HepG2 (cell line): Measurements from ENCODE around the gene SCAF8. TPM values are rescaled to one million over a fixed set of nuclear protein-coding genes. Genes with fewer than 3 reads are reported as not detected.
A peak's percentile ranks its signal among the peaks of the same experiment; 100 is the strongest.

Source experiments
- ATAC-seq: fragments of 200-7000 bp; cut with Tn5 transposase; 3 replicates; pipeline ENCODE4 v1.9.1; 2020; ENCODE audit warnings: mild to moderate bottlenecking, moderate library complexity
- BruUV-seq: library from RNA; stranded (reverse); fragments of 400-500 nt; replicated peaks from 2 replicates; lab custom pipeline; 2021; lab: Mats Ljungman, UMichigan
- CTCF ChIA-PET: fragments of 300-600 bp; formaldehyde crosslinking; extraction: SDS; loops from one replicate; lab custom pipeline; 2021; ENCODE audit warnings: low total read pairs, inconsistent platforms, low intra/inter-chr PET ratio; lab: Yijun Ruan, JAX
- POLR2A ChIA-PET: fragments of 350-600 bp; sonication (Branson Sonifier 250); formaldehyde crosslinking; loops from one replicate; lab custom pipeline; 2020; ENCODE audit warnings: antibody characterized with exemption, inconsistent platforms; lab: Yijun Ruan, JAX
- DNase-seq: peaks from one replicate; pipeline ENCODE4 v3.0.0-alpha.2; 2015; ENCODE audit warnings: low spot score
- FAIRE-seq: peaks from 3 replicates; lab custom pipeline; 2011; peaks lifted over from hg19 to GRCh38; lab: Jason Lieb, UNC
- H2AFZ ChIP-seq: one replicate; pipeline ENCODE4 v1.6.1; 2011; ENCODE audit warnings: low read length, inconsistent platforms
- H3K27ac ChIP-seq: fragments of 300-600 bp; 3 replicates; pipeline ENCODE4 v1.8.0; 2011; ENCODE audit warnings: mixed run types, mild to moderate bottlenecking, mixed read lengths, low read length, inconsistent platforms; ENCODE audit not compliant: insufficient read depth; ENCODE audit errors: extremely low read length
- H3K27me3 ChIP-seq, 2 experiments: fragments of 200-600 bp in 1 of 2; 2 replicates in 1 of 2; 3 replicates in 1 of 2; pipeline versions ENCODE4 v1.6.0 to v1.8.0; 2011; ENCODE audit warnings: low read length in 2 of 2, mild to moderate bottlenecking in 2 of 2, moderate library complexity in 2 of 2, inconsistent platforms in 1 of 2; ENCODE audit not compliant: insufficient read depth in 2 of 2, control insufficient read depth in 1 of 2
- H3K36me3 ChIP-seq, 2 experiments: fragments of 200-600 bp in 1 of 2; replicated peaks in 1 of 2; 2 replicates in 1 of 2; 3 replicates in 1 of 2; pipeline versions ENCODE4 v1.5.1 to v1.8.0; 2011; ENCODE audit warnings: low read length in 2 of 2, inconsistent platforms in 1 of 2; ENCODE audit not compliant: insufficient read depth in 2 of 2, control insufficient read depth in 1 of 2
- H3K4me1 ChIP-seq: 2 replicates; pipeline ENCODE4 v1.5.1; 2012; ENCODE audit warnings: low read length, inconsistent platforms; ENCODE audit not compliant: insufficient read depth
- H3K4me2 ChIP-seq: 2 replicates; pipeline ENCODE4 v1.6.0; 2011; ENCODE audit warnings: low read depth, low read length, inconsistent platforms
- H3K4me3 ChIP-seq, 3 experiments: fragments of 200-600 bp in 1 of 3; sonication (generic), shearing (Covaris generic) in 1 of 3; replicated peaks in 1 of 3; 2 replicates each; pipeline ENCODE4 v1.5.1; 2011 to 2016; ENCODE audit warnings: low read length in 3 of 3, inconsistent platforms in 2 of 3, low read depth in 2 of 3, mild to moderate bottlenecking in 2 of 3, control low read depth in 1 of 3, mixed read lengths in 1 of 3; ENCODE audit not compliant: insufficient read depth in 1 of 3
- H3K79me2 ChIP-seq: one replicate; pipeline ENCODE4 v1.6.1; 2011; ENCODE audit warnings: low read length, inconsistent platforms; ENCODE audit not compliant: insufficient read depth
- H3K9ac ChIP-seq: 2 replicates; pipeline ENCODE4 v1.6.0; 2011; ENCODE audit warnings: mild to moderate bottlenecking, low read depth, low read length, inconsistent platforms; ENCODE audit not compliant: insufficient read depth
- H3K9me3 ChIP-seq: 2 replicates; pipeline ENCODE4 v1.5.1; 2012; ENCODE audit warnings: mild to moderate bottlenecking, low read length
- H4K20me1 ChIP-seq: 2 replicates; pipeline ENCODE4 v1.6.0; 2011; ENCODE audit warnings: inconsistent platforms, mild to moderate bottlenecking, low read length, moderate library complexity; ENCODE audit not compliant: insufficient read depth
- CREB1 ChIP-seq, 2 experiments: fragments of 450-650 bp in 1 of 2; IDR thresholded peaks; 2 replicates each; pipeline ENCODE4 v1.6.1; 2016 to 2017; ENCODE audit warnings: control low read depth in 1 of 2, mild to moderate bottlenecking in 1 of 2, missing compliant biosample characterization in 1 of 2, missing genetic modification characterization in 1 of 2
- DR1 ChIP-seq: sonication (generic); formaldehyde crosslinking; IDR thresholded peaks from 2 replicates; pipeline ENCODE4 v1.8.0; 2021; ENCODE audit warnings: mild to moderate bottlenecking, missing genetic modification reagents, inconsistent platforms
- IKZF4 ChIP-seq: sonication (generic); formaldehyde crosslinking; IDR thresholded peaks from 2 replicates; pipeline ENCODE4 v1.5.1; 2020; ENCODE audit warnings: borderline replicate concordance, mild to moderate bottlenecking, low read depth, missing genetic modification reagents; ENCODE audit errors: not compliant biosample characterization
- MAFK ChIP-seq, 2 experiments: IDR thresholded peaks in 1 of 2; conservative IDR thresholded peaks in 1 of 2; 2 replicates each; pipeline ENCODE4 v1.6.1; 2011; ENCODE audit warnings: improper control_type of control experiment in 2 of 2, low read length in 2 of 2
- PHF20 ChIP-seq: sonication (generic); formaldehyde crosslinking; IDR thresholded peaks from 2 replicates; pipeline ENCODE4 v1.5.0; 2020; ENCODE audit warnings: mild to moderate bottlenecking, missing genetic modification reagents
- THYN1 ChIP-seq: sonication (generic); formaldehyde crosslinking; IDR thresholded peaks from 2 replicates; pipeline ENCODE4 v1.8.1; 2023; ENCODE audit warnings: low read depth, mild to moderate bottlenecking, moderate library complexity, missing genetic modification reagents, borderline replicate concordance
- ZNF34 ChIP-seq: sonication (generic); formaldehyde crosslinking; IDR thresholded peaks from 2 replicates; pipeline ENCODE4 v1.4.0; 2020; ENCODE audit warnings: mild to moderate bottlenecking, missing genetic modification reagents, borderline replicate concordance
- ZNF646 ChIP-seq: sonication (generic); formaldehyde crosslinking; IDR thresholded peaks from 2 replicates; pipeline ENCODE4 v1.9.0; 2021; ENCODE audit warnings: mild to moderate bottlenecking, missing genetic modification reagents
- ZNF709 ChIP-seq: sonication (generic); formaldehyde crosslinking; IDR thresholded peaks from 2 replicates; pipeline ENCODE4 v1.5.0; 2020; ENCODE audit warnings: mild to moderate bottlenecking, missing genetic modification reagents
- WGBS: methylation state at CpG from one replicate; pipeline ENCODE4 v1.1.6; 2017; ENCODE audit warnings: low lambda C conversion rate; 5-methylcytosine and 5-hydroxymethylcytosine counted together
- in situ Hi-C: cut with HindIII; loops from 2 replicates; pipeline ENCODE4 v1.10.0; 2017; ENCODE audit warnings: low pct_unique_long_range_greater_than_20kb; ENCODE audit not compliant: extremely low pct_ligation_motif_present
- intact Hi-C: fragments of 100-400 bp; cut with micrococcal nuclease; formaldehyde crosslinking; loops from one replicate; pipeline ENCODE4 v1.10.0; 2022; ENCODE audit not compliant: unreplicated experiment
- polyA plus RNA-seq, 8 experiments: library from polyadenylated mRNA; depleted of rRNA in 3 of 8; stranded (reverse) in 7 of 8; unstranded in 1 of 8; fragments of >200 nt; fragmentation: Illumina TruSeq in 4 of 8; extraction: Trizol in 4 of 8; gene quantifications; 2 replicates each; pipeline versions ENCODE4 v1.2.1 to v1.2.3, GENCODE V29; 2011 to 2016; ENCODE audit warnings: low read depth in 4 of 8, missing spikeins in 1 of 8, mixed read lengths in 1 of 8; ENCODE audit not compliant: insufficient read depth in 1 of 8
- total RNA-seq, 5 experiments: library from RNA; depleted of rRNA; stranded (reverse); fragments of >200 nt; fragmentation: Illumina TruSeq; extraction: Trizol; gene quantifications; 2 replicates each; pipeline ENCODE4 v1.2.3, GENCODE V29; 2016; ENCODE audit warnings: low read depth in 1 of 5
- TF ChIP-seq, protein P1 (sequence below): sonication (generic); formaldehyde crosslinking; IDR thresholded peaks from 2 replicates; pipeline ENCODE4 v1.5.1; 2020; ENCODE audit warnings: missing genetic modification reagents, mild to moderate bottlenecking, borderline replicate concordance
- TF ChIP-seq, protein P2 (sequence below): IDR thresholded peaks from 2 replicates; pipeline ENCODE4 v1.6.1; 2016; ENCODE audit warnings: missing genetic modification reagents, missing compliant biosample characterization

SCAF8 gene
- total and polyA plus RNA-seq, 2 of the 13 experiments (the other 11 are each of a cell fraction or from before 2014, with no cell fraction given): 15.3 to 40.8 TPM

GRCh38 chr6:154765273-154765672, 32.1 kb downstream of the SCAF8 start:
- Histone ChIP-seq H3K36me3 (peaks cover 2 to 9% of the 10 kb centered on the region in 2 experiments; a peak in 3 of 5 replicates), H3K27me3 (no peaks in the 10 kb centered on the region), H3K27ac (no peak overlapping the region), H3K4me3 (no peak overlapping the region), H3K4me1 (0 out of 2 replicates have a peak, but pooled peaks cover 3% of the 10 kb centered on the region), H3K79me2 (peaks cover 99% of the 10 kb centered on the region), H2AFZ (no peak overlapping the region), H3K4me2 (no peak overlapping the region), H3K9me3 (no peaks in the 10 kb centered on the region), H3K9ac (no peak overlapping the region), H4K20me1 (peaks cover 70% of the 10 kb centered on the region)
- TF ChIP-seq ZNF709 (CRISPR knock-in tag) (no peak), PHF20 (CRISPR knock-in tag) (no peak), CREB1 (IDR thresholded peaks at IDR 0.05) (no peak), CREB1 (CRISPR knock-in tag; IDR thresholded peaks at IDR 0.05) (0 out of 2 replicates have a peak, but pooled peaks have one; percentile 23), THYN1 (CRISPR knock-in tag) (no peak), IKZF4 (CRISPR knock-in tag) (no peak), ZNF646 (no peak), DR1 (no peak), MAFK (conservative IDR thresholded peaks at IDR 0.05 in 1 of 2, IDR thresholded peaks at IDR 0.05 in 1 of 2; ENCODE audit: low read length in 2 of 2) (peak; percentile 18 to 34; a peak in 1 of 4 replicates), ZNF34 (no peak)
- TF ChIP-seq, protein P1, sequence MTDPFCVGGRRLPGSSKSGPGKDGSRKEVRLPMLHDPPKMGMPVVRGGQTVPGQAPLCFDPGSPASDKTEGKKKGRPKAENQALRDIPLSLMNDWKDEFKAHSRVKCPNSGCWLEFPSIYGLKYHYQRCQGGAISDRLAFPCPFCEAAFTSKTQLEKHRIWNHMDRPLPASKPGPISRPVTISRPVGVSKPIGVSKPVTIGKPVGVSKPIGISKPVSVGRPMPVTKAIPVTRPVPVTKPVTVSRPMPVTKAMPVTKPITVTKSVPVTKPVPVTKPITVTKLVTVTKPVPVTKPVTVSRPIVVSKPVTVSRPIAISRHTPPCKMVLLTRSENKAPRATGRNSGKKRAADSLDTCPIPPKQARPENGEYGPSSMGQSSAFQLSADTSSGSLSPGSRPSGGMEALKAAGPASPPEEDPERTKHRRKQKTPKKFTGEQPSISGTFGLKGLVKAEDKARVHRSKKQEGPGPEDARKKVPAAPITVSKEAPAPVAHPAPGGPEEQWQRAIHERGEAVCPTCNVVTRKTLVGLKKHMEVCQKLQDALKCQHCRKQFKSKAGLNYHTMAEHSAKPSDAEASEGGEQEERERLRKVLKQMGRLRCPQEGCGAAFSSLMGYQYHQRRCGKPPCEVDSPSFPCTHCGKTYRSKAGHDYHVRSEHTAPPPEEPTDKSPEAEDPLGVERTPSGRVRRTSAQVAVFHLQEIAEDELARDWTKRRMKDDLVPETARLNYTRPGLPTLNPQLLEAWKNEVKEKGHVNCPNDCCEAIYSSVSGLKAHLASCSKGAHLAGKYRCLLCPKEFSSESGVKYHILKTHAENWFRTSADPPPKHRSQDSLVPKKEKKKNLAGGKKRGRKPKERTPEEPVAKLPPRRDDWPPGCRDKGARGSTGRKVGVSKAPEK (CRISPR knock-in tag): no peak
- TF ChIP-seq, protein P2, sequence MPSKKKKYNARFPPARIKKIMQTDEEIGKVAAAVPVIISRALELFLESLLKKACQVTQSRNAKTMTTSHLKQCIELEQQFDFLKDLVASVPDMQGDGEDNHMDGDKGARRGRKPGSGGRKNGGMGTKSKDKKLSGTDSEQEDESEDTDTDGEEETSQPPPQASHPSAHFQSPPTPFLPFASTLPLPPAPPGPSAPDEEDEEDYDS (CRISPR knock-in tag): no peak
- in situ Hi-C loops (no loop called here), intact Hi-C loops (no loop called here)
- POLR2A ChIA-PET: no interaction called here
- CTCF ChIA-PET: no interaction called here
- no peak for FAIRE-seq
- no peak for DNase-seq
- no TSS peak for BruUV-seq
- ATAC-seq: no peak
- WGBS: 92% methylated on average over 1 of the region's 1 CpG
